Measurements from ENCODE around the gene GAS7.

GRCh38 chr17:10170233-10170632 lies 28.2 kb downstream of the GAS7 start:
- TF ChIP-seq, protein P1, sequence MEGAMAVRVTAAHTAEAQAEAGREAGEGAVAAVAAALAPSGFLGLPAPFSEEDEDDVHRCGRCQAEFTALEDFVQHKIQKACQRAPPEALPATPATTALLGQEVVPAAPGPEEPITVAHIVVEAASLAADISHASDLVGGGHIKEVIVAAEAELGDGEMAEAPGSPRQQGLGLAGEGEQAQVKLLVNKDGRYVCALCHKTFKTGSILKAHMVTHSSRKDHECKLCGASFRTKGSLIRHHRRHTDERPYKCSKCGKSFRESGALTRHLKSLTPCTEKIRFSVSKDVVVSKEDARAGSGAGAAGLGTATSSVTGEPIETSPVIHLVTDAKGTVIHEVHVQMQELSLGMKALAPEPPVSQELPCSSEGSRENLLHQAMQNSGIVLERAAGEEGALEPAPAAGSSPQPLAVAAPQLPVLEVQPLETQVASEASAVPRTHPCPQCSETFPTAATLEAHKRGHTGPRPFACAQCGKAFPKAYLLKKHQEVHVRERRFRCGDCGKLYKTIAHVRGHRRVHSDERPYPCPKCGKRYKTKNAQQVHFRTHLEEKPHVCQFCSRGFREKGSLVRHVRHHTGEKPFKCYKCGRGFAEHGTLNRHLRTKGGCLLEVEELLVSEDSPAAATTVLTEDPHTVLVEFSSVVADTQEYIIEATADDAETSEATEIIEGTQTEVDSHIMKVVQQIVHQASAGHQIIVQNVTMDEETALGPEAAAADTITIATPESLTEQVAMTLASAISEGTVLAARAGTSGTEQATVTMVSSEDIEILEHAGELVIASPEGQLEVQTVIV (IDR thresholded peaks at IDR 0.05; ENCODE audit: borderline replicate concordance, partially characterized antibody) = no peak
- TF ChIP-seq CBX5 (IDR thresholded peaks at IDR 0.05; ENCODE audit: low read depth) = no peak
- TF ChIP-seq CTCF (IDR thresholded peaks at IDR 0.05 in 2 of 3, conservative IDR thresholded peaks at IDR 0.05 in 1 of 3; ENCODE audit: control insufficient read depth in 2 of 3, extremely low read depth in 1 of 3, insufficient read depth in 1 of 3, low read depth in 3 of 3, low read length in 3 of 3) = no peak
- TF ChIP-seq GABPA (IDR thresholded peaks at IDR 0.05; ENCODE audit: low read depth) = no peak
- TF ChIP-seq REST (IDR thresholded peaks at IDR 0.05; ENCODE audit: low read depth, low read length) = no peak
- TF ChIP-seq RCOR1 (conservative IDR thresholded peaks at IDR 0.05; ENCODE audit: low read depth, low read length) = no peak
- TF ChIP-seq SP1 (IDR thresholded peaks at IDR 0.05; ENCODE audit: low read depth, low read length) = no peak
- no peak for TF ChIP-seq USF2 (IDR thresholded peaks at IDR 0.05; ENCODE audit: borderline replicate concordance, low read depth, low read length)
